GF-D8 (cell line): ENCODE measurements around the gene ARSK.

Experiments used
- DNase-seq: peaks from one replicate; lab custom pipeline; 2025; lab: John Stamatoyannopoulos, UW

Gene ARSK

GRCh38 chr5:95649274-95649673 is 94.4 kb downstream of the ARSK start:
- no peak for DNase-seq

DNA sequence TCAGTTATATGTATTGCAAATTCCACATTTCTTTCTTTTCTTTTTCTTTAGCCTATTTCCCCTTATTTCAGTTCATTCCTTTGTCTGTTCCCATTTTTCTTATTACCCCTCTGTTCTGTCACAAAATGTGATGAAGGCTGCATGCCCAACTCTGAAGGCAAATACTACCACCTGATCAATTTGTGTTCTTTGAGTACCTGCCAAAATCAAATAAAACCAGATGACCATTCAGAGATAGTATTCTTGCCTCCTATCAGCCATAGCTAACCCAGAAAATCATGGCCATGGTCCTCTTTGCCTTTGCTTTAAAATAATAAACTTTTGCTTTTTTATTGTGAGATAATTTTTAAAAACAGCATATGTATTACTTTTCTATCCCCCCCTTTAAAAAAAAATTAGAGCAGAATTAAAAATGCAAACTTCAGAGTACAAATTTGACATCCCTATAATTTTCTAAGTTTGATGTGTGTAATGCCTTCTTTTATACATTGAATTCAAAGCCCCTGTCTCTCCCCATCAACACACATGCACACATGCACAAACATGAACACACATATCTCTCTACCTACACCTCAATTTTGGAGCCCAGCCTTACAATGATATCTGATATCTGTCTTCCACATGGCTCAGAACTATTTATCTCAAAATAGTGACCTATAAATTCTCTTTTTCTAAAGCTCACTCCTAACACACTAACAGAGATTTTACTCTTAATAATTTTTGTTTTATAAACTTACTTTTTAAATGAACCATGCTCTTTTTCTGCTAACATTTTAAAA is 95.1 kb downstream of the ARSK start:
- no peak for DNase-seq

GRCh38 chr5:95652849-95653248 is 97.9 kb downstream of the ARSK start:
- no peak for DNase-seq

GRCh38 chr5:95654196-95654595 is 99.3 kb downstream of the ARSK start:
- DNase-seq = no peak
